GM19193 (cell line): ENCODE results near the gene POMZP3.

ENCODE experiments used
- POLR2A ChIP-seq: IDR thresholded peaks from 4 replicates; pipeline ENCODE4 v1.6.1; 2011; ENCODE audit not compliant: insufficient read depth, insufficient read length; ENCODE audit errors: extremely low read depth

POMZP3 gene

DNA sequence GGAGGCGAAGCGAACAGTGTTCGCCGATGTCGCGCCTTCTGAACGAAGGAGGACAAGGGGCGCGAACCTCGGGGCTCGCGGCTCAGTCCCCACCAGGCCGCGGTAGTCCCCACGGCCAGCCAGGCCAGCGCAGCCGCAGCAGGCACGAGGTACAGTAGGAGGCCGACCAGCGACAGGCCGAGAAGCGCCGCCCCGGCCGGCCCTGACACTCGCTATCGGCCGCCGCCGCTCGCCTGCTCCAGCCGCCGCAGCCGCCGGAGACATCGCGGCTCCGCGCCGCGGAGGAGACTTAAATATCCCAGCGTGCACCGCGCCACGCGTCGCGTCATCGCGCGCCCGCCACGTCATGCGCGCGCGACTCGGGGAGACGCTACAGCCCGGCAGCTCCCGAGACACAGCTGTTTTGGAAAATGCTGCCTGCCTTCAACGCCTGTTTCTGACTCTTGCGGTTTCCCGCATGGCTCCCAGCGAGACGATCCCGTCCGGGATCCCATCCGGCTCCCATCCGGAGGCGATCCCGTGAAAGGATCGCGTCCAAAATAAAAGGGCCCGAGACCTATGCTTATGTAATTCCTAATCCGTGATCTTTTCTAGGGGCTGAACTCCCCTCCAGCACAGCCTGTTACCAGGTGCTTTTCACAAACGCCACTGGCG is at the start of gene POMZP3:
Gene POMZP3 (minus strand): TSS at position 291 of the 654 bp plus-strand sequence. CDS start 1,215 bp downstream, outside the sequence.
- TF ChIP-seq POLR2A, result peak; percentile 60
